ENCODE results near the gene ATE1. TPM values are rescaled to one million over a fixed set of nuclear protein-coding genes. Genes with fewer than 3 reads are reported as not detected.

Gene ATE1
- total RNA-seq, 1 experiment from 2014 or later = 40.4 TPM

DNA sequence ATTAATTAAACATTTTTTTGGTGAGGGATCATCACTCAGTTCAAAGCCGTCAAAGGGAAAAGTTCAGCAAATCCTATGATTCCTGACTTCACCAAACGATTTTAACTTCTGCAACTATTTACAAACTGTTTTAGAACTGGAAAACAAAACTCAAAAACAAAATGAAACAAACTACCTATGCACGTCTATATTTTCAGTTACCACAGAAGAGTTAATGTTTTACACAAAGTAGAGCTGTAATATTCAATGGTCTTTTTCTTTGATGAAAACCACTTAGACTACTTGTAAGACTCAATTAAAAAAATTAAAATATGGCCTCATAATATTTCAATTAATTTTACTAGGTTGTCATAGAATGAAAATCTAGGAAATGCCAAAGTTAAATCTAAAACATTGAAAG, 131.5 kb downstream of the ATE1 start:
- intact Hi-C loops (cut with micrococcal nuclease) = no loop called here
- CTCF ChIA-PET = interaction anchor here (0.5 kb wide), 1 partner anchor 36 kb away, joined by 3 read pairs; no protein-coding TSS in a partner anchor
- H3K36me3 Mint-ChIP-seq (ENCODE audit: insufficient read depth, unreplicated experiment) = peaks cover 6% of the 10 kb centered on the region

DNA sequence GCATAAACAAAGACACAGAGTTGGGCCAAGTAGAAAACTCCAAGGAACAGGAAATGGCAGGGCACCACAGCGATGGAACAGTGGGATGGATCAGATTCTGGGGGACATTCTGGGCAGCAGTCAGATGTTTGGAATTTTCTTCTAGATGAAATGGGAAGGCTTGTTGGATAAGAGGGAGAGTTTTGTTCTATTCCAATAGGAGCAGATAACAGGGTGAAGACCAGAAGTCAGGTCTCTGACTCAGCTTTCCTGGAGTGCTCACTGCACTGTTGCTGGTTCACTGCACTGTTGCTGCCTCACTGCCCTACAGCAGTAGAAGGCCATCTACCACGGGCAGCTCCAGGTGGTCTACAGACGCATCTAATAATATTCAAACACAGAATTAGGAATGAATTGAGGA, 135.6 kb downstream of the ATE1 start:
- H3K4me1 Mint-ChIP-seq (ENCODE audit: insufficient read depth, unreplicated experiment) = peaks cover 19% of the 10 kb centered on the region
- H3K27ac Mint-ChIP-seq (ENCODE audit: low read depth, unreplicated experiment) = peak overlapping the region; percentile 74
- no peaks in the 10 kb centered on the region for H3K9me3 Mint-ChIP-seq (ENCODE audit: unreplicated experiment)
- peak overlapping the region; percentile 10 for H3K4me3 Mint-ChIP-seq (ENCODE audit: unreplicated experiment)
- TF ChIP-seq, protein P1, sequence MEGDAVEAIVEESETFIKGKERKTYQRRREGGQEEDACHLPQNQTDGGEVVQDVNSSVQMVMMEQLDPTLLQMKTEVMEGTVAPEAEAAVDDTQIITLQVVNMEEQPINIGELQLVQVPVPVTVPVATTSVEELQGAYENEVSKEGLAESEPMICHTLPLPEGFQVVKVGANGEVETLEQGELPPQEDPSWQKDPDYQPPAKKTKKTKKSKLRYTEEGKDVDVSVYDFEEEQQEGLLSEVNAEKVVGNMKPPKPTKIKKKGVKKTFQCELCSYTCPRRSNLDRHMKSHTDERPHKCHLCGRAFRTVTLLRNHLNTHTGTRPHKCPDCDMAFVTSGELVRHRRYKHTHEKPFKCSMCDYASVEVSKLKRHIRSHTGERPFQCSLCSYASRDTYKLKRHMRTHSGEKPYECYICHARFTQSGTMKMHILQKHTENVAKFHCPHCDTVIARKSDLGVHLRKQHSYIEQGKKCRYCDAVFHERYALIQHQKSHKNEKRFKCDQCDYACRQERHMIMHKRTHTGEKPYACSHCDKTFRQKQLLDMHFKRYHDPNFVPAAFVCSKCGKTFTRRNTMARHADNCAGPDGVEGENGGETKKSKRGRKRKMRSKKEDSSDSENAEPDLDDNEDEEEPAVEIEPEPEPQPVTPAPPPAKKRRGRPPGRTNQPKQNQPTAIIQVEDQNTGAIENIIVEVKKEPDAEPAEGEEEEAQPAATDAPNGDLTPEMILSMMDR (IDR thresholded peaks at IDR 0.05; ENCODE audit: unreplicated experiment) = no peak
- ChIA-PET POLR2A (interaction anchor here (0.6 kb wide), 1 partner anchor 95 kb away, joined by 3 read pairs; no protein-coding TSS in a partner anchor), CTCF (no interaction called here)
- intact Hi-C loops (cut with micrococcal nuclease) = no loop called here
- H3K36me3 Mint-ChIP-seq (ENCODE audit: insufficient read depth, unreplicated experiment) = no peaks in the 10 kb centered on the region
- no TSS peak for BruUV-seq (replicated peaks)
- H3K27me3 Mint-ChIP-seq (ENCODE audit: insufficient read depth, unreplicated experiment) = no peaks in the 10 kb centered on the region
- peak; percentile 39 for DNase-seq (ENCODE audit: unreplicated experiment)

More for the DNA sequence above, 131.5 kb downstream of the ATE1 start:
- no peak overlapping the region for H3K4me3 Mint-ChIP-seq (ENCODE audit: unreplicated experiment)
- no peaks in the 10 kb centered on the region for H3K9me3 Mint-ChIP-seq (ENCODE audit: unreplicated experiment)
- H3K27ac Mint-ChIP-seq (ENCODE audit: low read depth, unreplicated experiment) = no peak overlapping the region
- DNase-seq (ENCODE audit: unreplicated experiment) = no peak
- POLR2A ChIA-PET = no interaction called here
- BruUV-seq (replicated peaks) = no TSS peak
- TF ChIP-seq, protein P1 (IDR thresholded peaks at IDR 0.05; ENCODE audit: unreplicated experiment) = no peak
- peaks cover 8% of the 10 kb centered on the region for H3K4me1 Mint-ChIP-seq (ENCODE audit: insufficient read depth, unreplicated experiment)
- no peaks in the 10 kb centered on the region for H3K27me3 Mint-ChIP-seq (ENCODE audit: insufficient read depth, unreplicated experiment)

DNA sequence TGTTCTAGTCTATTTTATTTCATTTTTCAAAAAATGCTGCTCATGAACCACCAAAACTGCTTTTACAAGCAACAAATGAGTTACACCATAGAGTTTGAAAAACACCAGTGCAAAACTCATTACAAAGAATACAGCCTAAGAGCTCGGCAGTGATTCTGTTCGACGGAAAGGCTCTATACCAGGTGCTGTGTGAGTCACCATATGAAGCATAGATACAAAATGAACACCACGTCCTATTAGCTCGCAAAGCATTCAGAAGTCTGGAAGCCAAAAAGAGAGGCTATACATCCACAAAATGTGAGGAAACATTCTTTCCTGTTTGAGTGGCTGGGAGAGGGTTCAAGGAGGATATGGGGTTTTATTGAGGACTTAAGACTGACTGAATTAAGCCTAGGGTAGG, 136.1 kb downstream of the ATE1 start:
- no peaks in the 10 kb centered on the region for H3K27me3 Mint-ChIP-seq (ENCODE audit: insufficient read depth, unreplicated experiment)
- ChIA-PET CTCF (no interaction called here), POLR2A (interaction anchor here (0.6 kb wide), 1 partner anchor 95 kb away, joined by 3 read pairs; no protein-coding TSS in a partner anchor)
- BruUV-seq (replicated peaks) = no TSS peak
- H3K4me3 Mint-ChIP-seq (ENCODE audit: unreplicated experiment) = peak overlapping the region; percentile 10
- H3K36me3 Mint-ChIP-seq (ENCODE audit: insufficient read depth, unreplicated experiment) = no peaks in the 10 kb centered on the region
- H3K4me1 Mint-ChIP-seq (ENCODE audit: insufficient read depth, unreplicated experiment) = peaks cover 19% of the 10 kb centered on the region
- TF ChIP-seq, protein P1 (IDR thresholded peaks at IDR 0.05; ENCODE audit: unreplicated experiment) = no peak
- intact Hi-C loops (cut with micrococcal nuclease) = no loop called here
- peak; percentile 49 for DNase-seq (ENCODE audit: unreplicated experiment)
- H3K9me3 Mint-ChIP-seq (ENCODE audit: unreplicated experiment) = no peaks in the 10 kb centered on the region
- peak overlapping the region; percentile 74 for H3K27ac Mint-ChIP-seq (ENCODE audit: low read depth, unreplicated experiment)

DNA sequence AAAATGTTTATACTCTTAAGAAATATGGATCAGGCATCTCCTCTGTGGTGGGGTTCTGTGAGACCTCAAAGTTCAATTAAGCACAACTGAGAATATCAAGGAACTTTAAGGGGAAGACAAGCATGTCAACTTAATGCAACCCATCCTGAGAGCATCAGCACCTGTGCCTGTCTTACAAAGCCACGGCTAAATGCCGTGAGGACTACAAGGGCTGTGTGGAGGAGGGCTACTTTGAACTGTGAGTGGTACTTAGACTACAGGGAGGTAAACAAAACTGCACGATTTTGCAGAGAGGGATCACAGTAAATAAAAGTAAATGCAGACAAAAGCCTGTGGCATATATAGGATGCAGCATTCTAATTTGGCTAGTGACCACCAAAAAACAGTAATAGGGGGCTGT, 139.1 kb downstream of the ATE1 start:
- peaks cover 19% of the 10 kb centered on the region for H3K4me1 Mint-ChIP-seq (ENCODE audit: insufficient read depth, unreplicated experiment)
- intact Hi-C loops (cut with micrococcal nuclease) = no loop called here
- BruUV-seq (replicated peaks) = no TSS peak
- TF ChIP-seq, protein P1 (IDR thresholded peaks at IDR 0.05; ENCODE audit: unreplicated experiment) = no peak
- H3K27me3 Mint-ChIP-seq (ENCODE audit: insufficient read depth, unreplicated experiment) = no peaks in the 10 kb centered on the region
- H3K27ac Mint-ChIP-seq (ENCODE audit: low read depth, unreplicated experiment) = no peak overlapping the region
- no peaks in the 10 kb centered on the region for H3K9me3 Mint-ChIP-seq (ENCODE audit: unreplicated experiment)
- POLR2A ChIA-PET = no interaction called here
- no peaks in the 10 kb centered on the region for H3K36me3 Mint-ChIP-seq (ENCODE audit: insufficient read depth, unreplicated experiment)
- DNase-seq (ENCODE audit: unreplicated experiment) = no peak
- CTCF ChIA-PET = interaction anchor here (0.6 kb wide), 1 partner anchor 64 kb away, joined by 3 read pairs; no protein-coding TSS in a partner anchor
- H3K4me3 Mint-ChIP-seq (ENCODE audit: unreplicated experiment) = no peak overlapping the region
